Measurements from ENCODE around the gene EXOC1L. TPM values are rescaled to one million over a fixed set of nuclear protein-coding genes. Genes with fewer than 3 reads are reported as not detected.

Gene EXOC1L
- total RNA-seq, 1 donor from 2014 or later: not detected

- Mint-ChIP-seq H3K9me3 (ENCODE audit: unreplicated experiment) (no peaks in the 10 kb centered on the region), H3K36me3 (ENCODE audit: unreplicated experiment) (no peaks in the 10 kb centered on the region), H3K27ac (ENCODE audit: unreplicated experiment) (no peak overlapping the region), H3K4me3 (ENCODE audit: unreplicated experiment) (no peak overlapping the region), H3K27me3 (ENCODE audit: unreplicated experiment) (peaks cover 68% of the 10 kb centered on the region), H3K4me1 (ENCODE audit: unreplicated experiment) (no peaks in the 10 kb centered on the region)
- no peak for TF ChIP-seq CTCF (IDR thresholded peaks at IDR 0.05)
- DNase-seq (ENCODE audit: extremely low spot score, unreplicated experiment): no peak
Observed at GRCh38 chr4:55784747-55785146, 34.8 kb upstream of the EXOC1L start.

- no peaks in the 10 kb centered on the region for H3K36me3 Mint-ChIP-seq (ENCODE audit: unreplicated experiment)
- H3K4me3 Mint-ChIP-seq (ENCODE audit: unreplicated experiment): no peak overlapping the region
- no peaks in the 10 kb centered on the region for H3K9me3 Mint-ChIP-seq (ENCODE audit: unreplicated experiment)
- TF ChIP-seq CTCF (IDR thresholded peaks at IDR 0.05): no peak
- DNase-seq (ENCODE audit: extremely low spot score, unreplicated experiment): no peak
- no peaks in the 10 kb centered on the region for H3K4me1 Mint-ChIP-seq (ENCODE audit: unreplicated experiment)
- H3K27me3 Mint-ChIP-seq (ENCODE audit: unreplicated experiment): peaks cover 31% of the 10 kb centered on the region
- H3K27ac Mint-ChIP-seq (ENCODE audit: unreplicated experiment): no peak overlapping the region
Observed at GRCh38 chr4:55791666-55792065, 27.9 kb upstream of the EXOC1L start.

GRCh38 chr4:55793479-55793878, 26.1 kb upstream of the EXOC1L start:
- no peak for DNase-seq (ENCODE audit: extremely low spot score, unreplicated experiment)
- Mint-ChIP-seq H3K4me3 (ENCODE audit: unreplicated experiment) (no peak overlapping the region), H3K4me1 (ENCODE audit: unreplicated experiment) (no peaks in the 10 kb centered on the region), H3K27me3 (ENCODE audit: unreplicated experiment) (peaks cover 42% of the 10 kb centered on the region), H3K36me3 (ENCODE audit: unreplicated experiment) (no peaks in the 10 kb centered on the region), H3K27ac (ENCODE audit: unreplicated experiment) (no peak overlapping the region), H3K9me3 (ENCODE audit: unreplicated experiment) (no peaks in the 10 kb centered on the region)
- no peak for TF ChIP-seq CTCF (IDR thresholded peaks at IDR 0.05)

- Mint-ChIP-seq H3K9me3 (ENCODE audit: unreplicated experiment) (no peaks in the 10 kb centered on the region), H3K4me3 (ENCODE audit: unreplicated experiment) (no peak overlapping the region), H3K27me3 (ENCODE audit: unreplicated experiment) (peaks cover 43% of the 10 kb centered on the region), H3K27ac (ENCODE audit: unreplicated experiment) (no peak overlapping the region), H3K4me1 (ENCODE audit: unreplicated experiment) (no peaks in the 10 kb centered on the region), H3K36me3 (ENCODE audit: unreplicated experiment) (no peaks in the 10 kb centered on the region)
- DNase-seq (ENCODE audit: extremely low spot score, unreplicated experiment): no peak
- TF ChIP-seq CTCF (IDR thresholded peaks at IDR 0.05): no peak
Observed at GRCh38 chr4:55794053-55794452, 25.5 kb upstream of the EXOC1L start.

DNA sequence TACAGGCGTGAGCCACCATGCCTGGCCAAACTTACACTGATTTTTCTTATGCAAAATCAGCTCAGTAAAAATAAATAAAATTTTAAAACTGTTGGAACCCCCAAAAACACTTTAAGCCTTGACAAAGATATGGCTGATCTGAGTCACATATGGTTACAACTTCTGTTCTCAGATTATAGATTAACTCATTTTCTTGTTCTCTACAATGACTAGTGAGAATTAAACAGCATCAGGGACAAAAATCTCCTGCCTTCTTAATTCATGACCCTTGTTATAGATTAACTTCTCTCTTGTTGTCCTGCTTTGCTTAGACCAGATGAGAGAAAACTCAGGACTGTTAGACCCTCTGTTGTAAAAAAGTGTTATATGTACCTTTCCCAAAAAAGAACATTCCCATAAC, 24.2 kb upstream of the EXOC1L start:
- Mint-ChIP-seq H3K27ac (ENCODE audit: unreplicated experiment) (no peak overlapping the region), H3K27me3 (ENCODE audit: unreplicated experiment) (peaks cover 39% of the 10 kb centered on the region), H3K4me1 (ENCODE audit: unreplicated experiment) (no peaks in the 10 kb centered on the region), H3K36me3 (ENCODE audit: unreplicated experiment) (no peaks in the 10 kb centered on the region), H3K4me3 (ENCODE audit: unreplicated experiment) (no peak overlapping the region), H3K9me3 (ENCODE audit: unreplicated experiment) (no peaks in the 10 kb centered on the region)
- TF ChIP-seq CTCF (IDR thresholded peaks at IDR 0.05): no peak
- no peak for DNase-seq (ENCODE audit: extremely low spot score, unreplicated experiment)

All from osteocyte (in vitro differentiated cells).